GM12874 (cell line): ENCODE results near the gene PTPRD.

Source experiments
- CTCF ChIP-seq: IDR thresholded peaks from 2 replicates; pipeline ENCODE4 v1.5.1; 2011; ENCODE audit warnings: low read depth, mild to moderate bottlenecking, control low read depth, low read length, moderate library complexity; ENCODE audit not compliant: insufficient read depth

The PTPRD gene

GRCh38 chr9:10041726-10042229, 571.0 kb downstream of the PTPRD start:
- no peak for TF ChIP-seq CTCF

- TF ChIP-seq CTCF = no peak
Observed at GRCh38 chr9:10036095-10036494, 576.7 kb downstream of the PTPRD start.

GRCh38 chr9:10032166-10032565, 580.6 kb downstream of the PTPRD start:
- no peak for TF ChIP-seq CTCF

- no peak for TF ChIP-seq CTCF
Observed at GRCh38 chr9:10026443-10026984, 586.3 kb downstream of the PTPRD start.

- TF ChIP-seq CTCF = no peak
Observed at GRCh38 chr9:10015755-10016154, 597.0 kb downstream of the PTPRD start.

- TF ChIP-seq CTCF = no peak
Observed at GRCh38 chr9:10014889-10015288, 597.9 kb downstream of the PTPRD start.

- TF ChIP-seq CTCF = no peak
Observed at GRCh38 chr9:10009401-10009800, 603.4 kb downstream of the PTPRD start.
